Measurements from ENCODE around the gene DLG4. TPM values are rescaled to one million over a fixed set of nuclear protein-coding genes. Genes with fewer than 3 reads are reported as not detected.
"Not testable (repeated sequence)": the region's sequence is repeated elsewhere in the genome, so short reads cannot be mapped to it uniquely, and the experiment has no call there.

DLG4 gene
- polyA plus RNA-seq, 1 experiment: 10.2 TPM

- no peaks in the 10 kb centered on the region for H3K27me3 ChIP-seq (ENCODE audit: control insufficient read depth, insufficient read depth, low read length)
- POLR2A ChIA-PET: no interaction called here
- H3K27ac ChIP-seq (ENCODE audit: low read depth, low read length): no peak overlapping the region
- DNase-seq (ENCODE audit: low read depth, low spot score): no peak
- peaks cover 13% of the 10 kb centered on the region for H3K9me3 ChIP-seq (ENCODE audit: control insufficient read depth, insufficient read depth, low read length)
- TF ChIP-seq, protein P1, sequence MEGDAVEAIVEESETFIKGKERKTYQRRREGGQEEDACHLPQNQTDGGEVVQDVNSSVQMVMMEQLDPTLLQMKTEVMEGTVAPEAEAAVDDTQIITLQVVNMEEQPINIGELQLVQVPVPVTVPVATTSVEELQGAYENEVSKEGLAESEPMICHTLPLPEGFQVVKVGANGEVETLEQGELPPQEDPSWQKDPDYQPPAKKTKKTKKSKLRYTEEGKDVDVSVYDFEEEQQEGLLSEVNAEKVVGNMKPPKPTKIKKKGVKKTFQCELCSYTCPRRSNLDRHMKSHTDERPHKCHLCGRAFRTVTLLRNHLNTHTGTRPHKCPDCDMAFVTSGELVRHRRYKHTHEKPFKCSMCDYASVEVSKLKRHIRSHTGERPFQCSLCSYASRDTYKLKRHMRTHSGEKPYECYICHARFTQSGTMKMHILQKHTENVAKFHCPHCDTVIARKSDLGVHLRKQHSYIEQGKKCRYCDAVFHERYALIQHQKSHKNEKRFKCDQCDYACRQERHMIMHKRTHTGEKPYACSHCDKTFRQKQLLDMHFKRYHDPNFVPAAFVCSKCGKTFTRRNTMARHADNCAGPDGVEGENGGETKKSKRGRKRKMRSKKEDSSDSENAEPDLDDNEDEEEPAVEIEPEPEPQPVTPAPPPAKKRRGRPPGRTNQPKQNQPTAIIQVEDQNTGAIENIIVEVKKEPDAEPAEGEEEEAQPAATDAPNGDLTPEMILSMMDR (IDR thresholded peaks at IDR 0.05; ENCODE audit: low read depth, low read length): no peak
- H3K4me3 ChIP-seq (ENCODE audit: low read depth, low read length): no peak overlapping the region
- CTCF ChIA-PET: interaction anchor here (0.6 to 1.6 kb wide), 6 partner anchors 9 to 121 kb away, joined by 3 to 15 read pairs (median 4); no protein-coding TSS in a partner anchor
These were observed 52.8 kb downstream of the DLG4 start for GRCh38 chr17:7166873-7167272.

DNA sequence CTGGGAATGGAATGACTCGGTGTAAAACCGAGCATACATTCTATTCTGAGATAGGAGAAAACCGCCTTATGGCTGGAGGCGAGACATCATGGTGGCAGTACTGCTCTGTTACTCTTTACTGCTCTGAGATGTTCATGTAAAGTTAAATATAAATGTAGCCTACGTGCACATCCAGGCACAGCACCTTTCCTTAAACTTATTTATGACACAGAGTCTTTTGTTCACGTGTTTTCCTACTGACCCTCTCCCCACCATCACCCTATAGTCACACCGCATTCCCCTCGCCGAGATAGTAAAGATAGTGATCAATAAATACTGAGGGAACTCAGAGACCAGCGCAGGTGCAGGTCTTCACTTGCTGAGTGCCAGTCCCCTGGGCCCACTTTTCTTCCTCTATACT, 60.1 kb downstream of the DLG4 start:
- H3K4me3 ChIP-seq (ENCODE audit: low read depth, low read length); H3K9me3 ChIP-seq (ENCODE audit: control insufficient read depth, insufficient read depth, low read length); DNase-seq (ENCODE audit: low read depth, low spot score); CTCF ChIA-PET; H3K27me3 ChIP-seq (ENCODE audit: control insufficient read depth, insufficient read depth, low read length); H3K27ac ChIP-seq (ENCODE audit: low read depth, low read length); POLR2A ChIA-PET: not testable (repeated sequence)

GRCh38 chr17:7158424-7158823, 61.2 kb downstream of the DLG4 start:
- CTCF ChIA-PET: not testable (repeated sequence)

DNA sequence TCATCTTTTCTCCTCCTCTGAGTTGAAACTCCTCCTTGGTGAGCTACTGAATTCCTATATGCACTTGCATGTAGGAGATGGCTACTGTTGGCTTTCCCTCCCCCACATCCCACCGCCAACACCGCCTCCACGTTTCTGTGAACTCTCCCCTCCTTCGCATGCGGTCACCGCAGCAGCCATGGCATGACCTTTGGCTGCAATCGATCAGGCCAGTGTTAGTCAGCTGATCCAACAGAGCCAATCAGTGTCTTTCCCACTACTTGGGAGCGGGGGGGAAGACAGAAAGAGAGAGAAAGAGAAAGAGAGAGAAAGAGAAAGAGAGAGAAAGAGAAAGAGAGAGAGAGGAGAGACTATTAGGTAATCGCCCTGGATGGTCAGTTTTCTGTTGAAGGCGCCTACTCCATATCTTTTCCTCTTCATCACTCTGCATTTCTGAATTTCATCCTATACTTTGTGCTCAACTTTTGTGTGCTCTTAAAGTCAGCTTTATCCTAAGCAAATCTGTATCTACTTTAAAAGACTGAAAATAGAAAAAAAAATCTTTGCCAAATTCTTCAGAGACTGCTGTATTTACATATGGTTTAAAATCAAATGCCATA, 63.2 kb downstream of the DLG4 start:
- POLR2A ChIA-PET: interaction anchor here (0.6 kb wide), 1 partner anchor 11 kb away, joined by 4 read pairs; no protein-coding TSS in a partner anchor
- peaks cover 10% of the 10 kb centered on the region for H3K27me3 ChIP-seq (ENCODE audit: control insufficient read depth, insufficient read depth, low read length)
- DNase-seq (ENCODE audit: low read depth, low spot score): no peak

More at GRCh38 chr17:7158424-7158823, 61.2 kb downstream of the DLG4 start:
- not testable (repeated sequence) for H3K27ac ChIP-seq (ENCODE audit: low read depth, low read length); H3K4me3 ChIP-seq (ENCODE audit: low read depth, low read length); H3K9me3 ChIP-seq (ENCODE audit: control insufficient read depth, insufficient read depth, low read length); DNase-seq (ENCODE audit: low read depth, low spot score)
- peaks cover 10% of the 10 kb centered on the region for H3K27me3 ChIP-seq (ENCODE audit: control insufficient read depth, insufficient read depth, low read length)
- POLR2A ChIA-PET: interaction anchor here (0.7 kb wide), 1 partner anchor 19 kb away, joined by 8 read pairs; no protein-coding TSS in a partner anchor

GRCh38 chr17:7147772-7148171, 71.9 kb downstream of the DLG4 start:
- POLR2A ChIA-PET: no interaction called here
- CTCF ChIA-PET: no interaction called here

More for the DNA sequence above, 63.2 kb downstream of the DLG4 start:
- CTCF ChIA-PET: interaction anchor here (1.0 kb wide), 1 partner anchor 94 kb away, joined by 6 read pairs; no protein-coding TSS in a partner anchor
- TF ChIP-seq, protein P1 (IDR thresholded peaks at IDR 0.05; ENCODE audit: low read depth, low read length): no peak
- Histone ChIP-seq H3K4me3 (ENCODE audit: low read depth, low read length) (no peak overlapping the region), H3K9me3 (ENCODE audit: control insufficient read depth, insufficient read depth, low read length) (no peaks in the 10 kb centered on the region), H3K27ac (ENCODE audit: low read depth, low read length) (no peak overlapping the region)

GRCh38 chr17:7146115-7146514, 73.5 kb downstream of the DLG4 start:
- ChIA-PET POLR2A (interaction anchor here (0.7 kb wide), 1 partner anchor 8 kb away, joined by 6 read pairs; no protein-coding TSS in a partner anchor), CTCF (interaction anchor here (0.6 to 2.5 kb wide), 5 partner anchors 10 to 101 kb away, joined by 3 to 10 read pairs (median 4); no protein-coding TSS in a partner anchor)
- Histone ChIP-seq H3K9me3 (ENCODE audit: control insufficient read depth, insufficient read depth, low read length) (no peaks in the 10 kb centered on the region), H3K4me3 (ENCODE audit: low read depth, low read length) (no peak overlapping the region), H3K27ac (ENCODE audit: low read depth, low read length) (no peak overlapping the region), H3K27me3 (ENCODE audit: control insufficient read depth, insufficient read depth, low read length) (peaks cover 11% of the 10 kb centered on the region)
- DNase-seq (ENCODE audit: low read depth, low spot score): no peak
- TF ChIP-seq, protein P1 (IDR thresholded peaks at IDR 0.05; ENCODE audit: low read depth, low read length): no peak

More at GRCh38 chr17:7147772-7148171, 71.9 kb downstream of the DLG4 start:
- TF ChIP-seq, protein P1 (IDR thresholded peaks at IDR 0.05; ENCODE audit: low read depth, low read length): no peak
- H3K27ac ChIP-seq (ENCODE audit: low read depth, low read length): no peak overlapping the region
- H3K4me3 ChIP-seq (ENCODE audit: low read depth, low read length): no peak overlapping the region
- H3K9me3 ChIP-seq (ENCODE audit: control insufficient read depth, insufficient read depth, low read length): no peaks in the 10 kb centered on the region
- no peak for DNase-seq (ENCODE audit: low read depth, low spot score)
- H3K27me3 ChIP-seq (ENCODE audit: control insufficient read depth, insufficient read depth, low read length): peaks cover 7% of the 10 kb centered on the region
